SJSA1 (cell line): ENCODE measurements around the gene TEX35. TPM values are rescaled to one million over a fixed set of nuclear protein-coding genes. Genes with fewer than 3 reads are reported as not detected.

Experiments used
- DNase-seq, 2 experiments: peaks; one replicate each; pipeline ENCODE4 v3.0.0-alpha.2; 2015 to 2020; ENCODE audit warnings: low spot score in 2 of 2, low read depth in 1 of 2
- H3K27ac ChIP-seq: fragments of 250-450 bp; sonication (Bioruptor Pico); 2 replicates; pipeline ENCODE4 v1.5.1; 2020; ENCODE audit warnings: mild to moderate bottlenecking, moderate library complexity
- H3K27me3 ChIP-seq: fragments of 250-450 bp; sonication (Bioruptor Pico); replicated peaks from 2 replicates; pipeline ENCODE4 v1.5.1; 2020; ENCODE audit warnings: mild to moderate bottlenecking, moderate library complexity
- H3K36me3 ChIP-seq: fragments of 250-450 bp; sonication (Bioruptor Pico); 2 replicates; pipeline ENCODE4 v1.5.1; 2020; ENCODE audit warnings: mild to moderate bottlenecking
- H3K4me1 ChIP-seq: fragments of 250-450 bp; sonication (Bioruptor Pico); replicated peaks from 2 replicates; pipeline ENCODE4 v1.6.1; 2021; ENCODE audit warnings: mild to moderate bottlenecking
- H3K4me3 ChIP-seq: fragments of 250-450 bp; sonication (Bioruptor Pico); 2 replicates; pipeline ENCODE4 v1.5.1; 2020; ENCODE audit warnings: mild to moderate bottlenecking
- H3K9me3 ChIP-seq: fragments of 250-450 bp; sonication (Bioruptor Pico); replicated peaks from 2 replicates; pipeline ENCODE4 v1.5.1; 2020; ENCODE audit warnings: mild to moderate bottlenecking
- total RNA-seq: library from RNA; depleted of rRNA; stranded (reverse); fragments of >200 nt; shearing (Covaris generic); gene quantifications from 2 replicates; pipeline ENCODE4 v1.2.3, GENCODE V29; 2014

The TEX35 gene
- total RNA-seq, 1 experiment from 2014 or later: not detected

DNA sequence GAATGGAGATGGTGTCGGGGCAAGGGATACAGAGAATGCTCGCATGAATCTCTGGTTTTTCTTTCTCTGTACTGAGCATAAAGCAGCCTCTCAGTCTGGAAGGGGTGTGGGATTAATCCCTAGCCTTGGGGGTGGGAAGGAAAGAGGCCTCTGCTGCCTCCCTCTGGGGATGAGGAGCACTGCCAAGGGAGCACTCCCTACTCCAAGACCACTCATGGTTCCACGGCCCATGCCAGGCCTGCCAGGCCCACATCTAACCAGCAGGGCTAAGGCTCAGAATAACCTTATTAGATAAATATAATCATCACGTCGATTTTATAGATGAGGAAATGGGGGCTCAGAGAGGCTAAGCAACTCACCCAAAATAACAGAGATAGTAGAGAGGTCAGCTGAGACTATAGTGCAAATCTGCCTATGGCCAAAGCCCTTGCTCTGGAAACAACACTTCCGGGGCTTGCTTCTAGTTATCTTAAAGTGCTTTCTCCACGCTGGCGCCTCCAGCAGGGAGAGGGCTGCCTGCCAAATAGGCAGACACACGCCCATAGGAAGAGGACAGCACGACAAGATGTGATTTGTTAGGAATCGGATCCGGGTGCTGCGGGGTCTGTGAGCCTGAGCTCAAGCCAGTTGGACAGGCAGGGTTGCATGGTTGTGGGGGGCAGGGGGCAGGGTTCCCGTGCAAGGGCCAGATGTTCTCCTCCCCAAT is 522 bp downstream of the TEX35 start:
- DNase-seq: no peak
- no peaks in the 10 kb centered on the region for H3K36me3 ChIP-seq
- no peaks in the 10 kb centered on the region for H3K4me1 ChIP-seq
- no peak overlapping the region for H3K27ac ChIP-seq
- H3K4me3 ChIP-seq: no peak overlapping the region
- no peaks in the 10 kb centered on the region for H3K9me3 ChIP-seq
- H3K27me3 ChIP-seq: no peaks in the 10 kb centered on the region

GRCh38 chr1:178516110-178516509 is 3.2 kb downstream of the TEX35 start:
- Histone ChIP-seq H3K27me3 (no peaks in the 10 kb centered on the region), H3K27ac (no peak overlapping the region), H3K36me3 (no peaks in the 10 kb centered on the region), H3K4me3 (no peak overlapping the region), H3K4me1 (no peaks in the 10 kb centered on the region), H3K9me3 (no peaks in the 10 kb centered on the region)
- DNase-seq: no peak

DNA sequence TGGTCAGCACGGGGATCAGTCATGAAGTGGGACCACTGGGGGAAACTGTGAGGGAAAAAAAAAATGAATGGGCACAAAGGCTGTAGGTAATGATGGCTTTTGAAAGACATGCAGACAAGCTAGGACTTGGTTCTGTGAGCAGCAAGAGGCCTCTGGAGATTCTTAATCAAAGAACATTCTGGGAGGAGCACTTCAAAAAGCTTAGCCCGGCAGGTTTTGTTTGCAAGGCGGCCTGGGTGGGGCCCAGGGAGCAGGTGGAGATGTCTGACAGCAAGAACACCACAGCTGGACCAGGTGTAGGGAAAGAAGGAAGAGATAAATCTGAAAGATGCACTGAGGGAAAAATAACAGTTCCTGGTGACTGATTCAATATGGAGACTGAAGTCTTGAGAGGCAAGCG is 6.0 kb downstream of the TEX35 start:
- no peaks in the 10 kb centered on the region for H3K27me3 ChIP-seq
- H3K4me3 ChIP-seq: no peak overlapping the region
- no peaks in the 10 kb centered on the region for H3K9me3 ChIP-seq
- no peaks in the 10 kb centered on the region for H3K36me3 ChIP-seq
- no peaks in the 10 kb centered on the region for H3K4me1 ChIP-seq
- no peak overlapping the region for H3K27ac ChIP-seq
- no peak for DNase-seq

- H3K9me3 ChIP-seq: no peaks in the 10 kb centered on the region
- DNase-seq: no peak
- H3K27ac ChIP-seq: no peak overlapping the region
- no peaks in the 10 kb centered on the region for H3K4me1 ChIP-seq
- no peak overlapping the region for H3K4me3 ChIP-seq
- no peaks in the 10 kb centered on the region for H3K36me3 ChIP-seq
- no peaks in the 10 kb centered on the region for H3K27me3 ChIP-seq
Measured at GRCh38 chr1:178520803-178521202, 7.9 kb downstream of the TEX35 start.

GRCh38 chr1:178521241-178521640 is 8.3 kb downstream of the TEX35 start:
- Histone ChIP-seq H3K27me3 (no peaks in the 10 kb centered on the region), H3K4me3 (no peak overlapping the region), H3K4me1 (no peaks in the 10 kb centered on the region), H3K9me3 (no peaks in the 10 kb centered on the region), H3K36me3 (no peaks in the 10 kb centered on the region), H3K27ac (no peak overlapping the region)
- no peak for DNase-seq

GRCh38 chr1:178527117-178527516 is 14.2 kb downstream of the TEX35 start:
- no peaks in the 10 kb centered on the region for H3K36me3 ChIP-seq
- H3K4me3 ChIP-seq: no peak overlapping the region
- H3K27ac ChIP-seq: no peak overlapping the region
- no peak for DNase-seq
- no peaks in the 10 kb centered on the region for H3K27me3 ChIP-seq
- peaks cover 10% of the 10 kb centered on the region for H3K4me1 ChIP-seq
- H3K9me3 ChIP-seq: no peaks in the 10 kb centered on the region

GRCh38 chr1:178528228-178528952 is 15.5 kb downstream of the TEX35 start:
- Histone ChIP-seq H3K9me3 (no peaks in the 10 kb centered on the region), H3K27me3 (no peaks in the 10 kb centered on the region), H3K36me3 (no peaks in the 10 kb centered on the region), H3K27ac (no peak overlapping the region), H3K4me1 (peaks cover 10% of the 10 kb centered on the region), H3K4me3 (no peak overlapping the region)
- no peak for DNase-seq

GRCh38 chr1:178528953-178529335 is 16.0 kb downstream of the TEX35 start:
- Histone ChIP-seq H3K27ac (no peak overlapping the region), H3K36me3 (no peaks in the 10 kb centered on the region), H3K27me3 (no peaks in the 10 kb centered on the region), H3K4me3 (no peak overlapping the region), H3K9me3 (no peaks in the 10 kb centered on the region), H3K4me1 (peaks cover 10% of the 10 kb centered on the region)
- no peak for DNase-seq

DNA sequence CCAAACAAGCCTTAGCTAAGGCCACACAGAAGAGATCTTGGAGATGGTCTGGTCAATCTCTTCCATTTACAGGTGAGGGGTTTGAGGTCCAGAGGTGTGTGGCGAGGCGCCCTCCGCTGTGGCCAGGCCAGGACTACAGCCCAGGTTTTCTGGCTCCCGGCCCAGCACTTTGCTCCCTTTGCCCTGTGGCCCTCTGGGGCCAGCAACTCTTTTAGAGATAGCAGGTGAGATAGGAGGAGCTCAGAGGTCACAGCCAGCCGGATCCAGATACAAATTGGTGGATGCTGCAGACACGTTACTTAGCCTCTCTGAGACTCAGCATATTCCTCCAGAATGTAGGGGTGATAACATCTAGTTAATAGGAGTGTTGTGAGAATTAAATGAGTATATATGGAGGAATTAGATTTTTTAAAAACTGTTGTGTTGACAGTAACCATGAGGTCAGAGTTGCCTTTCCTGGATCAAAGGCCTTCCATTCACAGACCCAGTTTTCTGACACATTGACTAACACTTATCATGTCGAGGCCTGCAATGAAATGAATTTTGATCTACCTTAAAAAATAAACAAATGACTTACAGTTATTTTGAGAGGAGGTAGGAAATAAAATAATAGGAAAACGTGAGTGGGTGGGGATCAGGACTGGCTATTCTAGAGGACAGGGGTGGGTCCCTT is 16.6 kb downstream of the TEX35 start:
- DNase-seq: no peak
- peaks cover 10% of the 10 kb centered on the region for H3K4me1 ChIP-seq
- no peak overlapping the region for H3K4me3 ChIP-seq
- no peak overlapping the region for H3K27ac ChIP-seq
- H3K36me3 ChIP-seq: no peaks in the 10 kb centered on the region
- H3K27me3 ChIP-seq: no peaks in the 10 kb centered on the region
- no peaks in the 10 kb centered on the region for H3K9me3 ChIP-seq

DNA sequence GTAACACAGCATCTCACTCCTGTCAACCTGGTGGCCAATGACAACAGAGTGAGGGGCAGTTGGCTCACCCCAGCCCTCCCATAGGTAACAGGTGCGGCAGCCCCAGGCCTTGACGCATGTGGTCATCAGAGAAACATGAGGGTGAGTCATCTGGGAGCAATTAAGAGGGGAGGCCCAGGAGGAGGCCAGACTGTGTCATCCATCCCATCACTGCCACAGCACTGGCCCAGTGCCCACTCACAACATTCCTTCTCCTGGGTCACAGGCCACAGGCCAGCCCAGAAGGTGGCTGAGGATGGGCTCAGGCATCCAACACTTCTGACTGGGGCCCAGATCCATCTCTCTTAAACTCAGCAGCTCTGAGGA is 17.1 kb downstream of the TEX35 start:
- peaks cover 10% of the 10 kb centered on the region for H3K4me1 ChIP-seq
- DNase-seq: peak; percentile 58 to 81
- H3K27ac ChIP-seq: no peak overlapping the region

DNA sequence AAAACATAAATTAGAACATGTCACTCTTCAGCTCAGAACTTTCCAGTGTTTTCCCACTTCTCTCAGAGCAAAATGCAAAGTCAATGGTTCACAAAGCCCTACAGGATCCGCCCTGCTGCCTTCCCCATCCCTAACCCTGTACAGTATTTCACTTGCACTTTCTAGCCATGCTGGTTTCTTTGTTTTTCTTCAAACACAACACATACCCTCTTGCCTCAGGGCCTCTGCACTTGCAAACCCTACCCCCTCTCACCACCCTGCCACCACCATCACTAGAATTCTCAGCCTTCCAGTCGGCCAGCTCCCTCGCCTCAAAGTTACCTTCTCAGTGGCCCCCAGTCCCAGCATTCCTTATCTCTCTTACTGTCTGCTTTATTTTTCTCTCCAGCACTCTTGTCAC is 17.6 kb downstream of the TEX35 start:
- no peaks in the 10 kb centered on the region for H3K27me3 ChIP-seq
- no peaks in the 10 kb centered on the region for H3K9me3 ChIP-seq
- no peak overlapping the region for H3K4me3 ChIP-seq
- DNase-seq: peak in 1 of 2 experiments; percentile 15
- peaks cover 10% of the 10 kb centered on the region for H3K4me1 ChIP-seq
- no peaks in the 10 kb centered on the region for H3K36me3 ChIP-seq
- H3K27ac ChIP-seq: no peak overlapping the region

More for the DNA sequence above, 17.1 kb downstream of the TEX35 start:
- H3K4me3 ChIP-seq: no peak overlapping the region
- H3K9me3 ChIP-seq: no peaks in the 10 kb centered on the region
- H3K27me3 ChIP-seq: no peaks in the 10 kb centered on the region
- no peaks in the 10 kb centered on the region for H3K36me3 ChIP-seq

- no peaks in the 10 kb centered on the region for H3K9me3 ChIP-seq
- H3K27me3 ChIP-seq: no peaks in the 10 kb centered on the region
- no peak for DNase-seq
- H3K36me3 ChIP-seq: no peaks in the 10 kb centered on the region
- no peak overlapping the region for H3K27ac ChIP-seq
- H3K4me3 ChIP-seq: no peak overlapping the region
- H3K4me1 ChIP-seq: peaks cover 13% of the 10 kb centered on the region
Measured at GRCh38 chr1:178531887-178532286, 19.0 kb downstream of the TEX35 start.

- Histone ChIP-seq H3K36me3 (no peaks in the 10 kb centered on the region), H3K27ac (no peak overlapping the region), H3K4me3 (no peak overlapping the region), H3K27me3 (no peaks in the 10 kb centered on the region), H3K9me3 (no peaks in the 10 kb centered on the region), H3K4me1 (peaks cover 18% of the 10 kb centered on the region)
- peak; percentile 76 to 78 for DNase-seq
Measured at GRCh38 chr1:178532392-178532791, 19.5 kb downstream of the TEX35 start.
